ENCODE data around the gene UBA6.
"Not testable (repeated sequence)": the region's sequence is repeated elsewhere in the genome, so short reads cannot be mapped to it uniquely, and the experiment has no call there.

The UBA6 gene

GRCh38 chr4:67700738-67701516 is at the start of gene UBA6:
Gene UBA6 (minus strand): TSS chr4:67701155. CDS start chr4:67701119, 36 bp downstream.
- peak; percentile 93 for DNase-seq

GRCh38 chr4:67750691-67751090 is 49.7 kb upstream of the UBA6 start:
- DNase-seq, result no peak

GRCh38 chr4:67749286-67749685 is 48.3 kb upstream of the UBA6 start:
- no peak for DNase-seq

- peak; percentile 48 for DNase-seq
These were observed 46.0 kb upstream of the UBA6 start for GRCh38 chr4:67746797-67747495.

GRCh38 chr4:67744561-67745283 is 43.8 kb upstream of the UBA6 start:
- DNase-seq, result no peak

GRCh38 chr4:67743194-67743593 is 42.2 kb upstream of the UBA6 start:
- DNase-seq, result no peak

GRCh38 chr4:67736262-67736661 is 35.3 kb upstream of the UBA6 start:
- no peak for DNase-seq

GRCh38 chr4:67735325-67735724 is 34.4 kb upstream of the UBA6 start:
- DNase-seq, result no peak

GRCh38 chr4:67730511-67730910 is 29.6 kb upstream of the UBA6 start:
- not testable (repeated sequence) for DNase-seq

GRCh38 chr4:67727124-67727850 is 26.3 kb upstream of the UBA6 start:
- DNase-seq, result no peak

- no peak for DNase-seq
These were observed 25.0 kb upstream of the UBA6 start for GRCh38 chr4:67725981-67726380.

GRCh38 chr4:67725132-67725531 is 24.2 kb upstream of the UBA6 start:
- no peak for DNase-seq

- no peak for DNase-seq
These were observed 23.0 kb upstream of the UBA6 start for GRCh38 chr4:67723949-67724348.

- DNase-seq, result no peak
These were observed 22.4 kb upstream of the UBA6 start for GRCh38 chr4:67723341-67723740.

- DNase-seq, result no peak
These were observed 21.0 kb upstream of the UBA6 start for GRCh38 chr4:67721770-67722597.

- no peak for DNase-seq
These were observed 20.4 kb upstream of the UBA6 start for GRCh38 chr4:67721315-67721769.

GRCh38 chr4:67719953-67720617 is 19.1 kb upstream of the UBA6 start:
- no peak for DNase-seq

- DNase-seq, result no peak
These were observed 17.9 kb upstream of the UBA6 start for GRCh38 chr4:67718848-67719247.

- no peak for DNase-seq
These were observed 16.6 kb upstream of the UBA6 start for GRCh38 chr4:67717586-67717985.

GRCh38 chr4:67714955-67715354 is 14.0 kb upstream of the UBA6 start:
- DNase-seq, result no peak

GRCh38 chr4:67714248-67714583 is 13.3 kb upstream of the UBA6 start:
- no peak for DNase-seq
